HG03575 (cell line): ENCODE results near the gene PTPRB.

ENCODE experiments used
- ATAC-seq: cut with Tn5 transposase; IDR thresholded peaks from one replicate; pipeline ENCODE4 v1.9.1; 2021; ENCODE audit not compliant: unreplicated experiment, insufficient number of reproducible peaks, low FRiP score; ENCODE audit errors: extremely low read depth

PTPRB gene

GRCh38 chr12:70645494-70646317 lies 8.5 kb upstream of the PTPRB start:
- ATAC-seq = peak; percentile 63

GRCh38 chr12:70644861-70645260 lies 7.6 kb upstream of the PTPRB start:
- ATAC-seq = no peak

GRCh38 chr12:70643939-70644338 lies 6.7 kb upstream of the PTPRB start:
- ATAC-seq = no peak

GRCh38 chr12:70641691-70642090 lies 4.5 kb upstream of the PTPRB start:
- ATAC-seq = no peak

- ATAC-seq = no peak
Observed at GRCh38 chr12:70640901-70641300, 3.7 kb upstream of the PTPRB start.

- no peak for ATAC-seq
Observed at GRCh38 chr12:70639535-70639934, 2.3 kb upstream of the PTPRB start.

GRCh38 chr12:70638639-70639360 lies 1.6 kb upstream of the PTPRB start:
- ATAC-seq = no peak

GRCh38 chr12:70635755-70636154 lies 1.5 kb downstream of the PTPRB start:
- ATAC-seq = no peak

- no peak for ATAC-seq
Observed at GRCh38 chr12:70628701-70629480, 8.3 kb downstream of the PTPRB start.

- ATAC-seq = no peak
Observed at GRCh38 chr12:70627677-70628076, 9.6 kb downstream of the PTPRB start.

- ATAC-seq = no peak
Observed at GRCh38 chr12:70626180-70626579, 11.0 kb downstream of the PTPRB start.

- no peak for ATAC-seq
Observed at GRCh38 chr12:70619471-70620152, 17.6 kb downstream of the PTPRB start.

- ATAC-seq = no peak
Observed at GRCh38 chr12:70618371-70618770, 18.9 kb downstream of the PTPRB start.

- ATAC-seq = no peak
Observed at GRCh38 chr12:70617450-70617849, 19.8 kb downstream of the PTPRB start.

GRCh38 chr12:70615174-70615866 lies 21.9 kb downstream of the PTPRB start:
- no peak for ATAC-seq

- ATAC-seq = no peak
Observed at GRCh38 chr12:70609739-70610491, 27.3 kb downstream of the PTPRB start.

- no peak for ATAC-seq
Observed at GRCh38 chr12:70609203-70609602, 28.0 kb downstream of the PTPRB start.

- no peak for ATAC-seq
Observed at GRCh38 chr12:70608184-70608583, 29.0 kb downstream of the PTPRB start.
